Measurements from ENCODE around the gene TOR3A. TPM values are rescaled to one million over a fixed set of nuclear protein-coding genes. Genes with fewer than 3 reads are reported as not detected.

TOR3A gene
- total RNA-seq, 2 experiments from 2014 or later: 52.4 to 56.1 TPM

- no peak for DNase-seq
- H3K36me3 Mint-ChIP-seq: peaks cover 7% of the 10 kb centered on the region
- H3K9me3 Mint-ChIP-seq (ENCODE audit: low read depth): no peaks in the 10 kb centered on the region
- H3K4me1 Mint-ChIP-seq: peaks cover 8% of the 10 kb centered on the region
- H3K27me3 Mint-ChIP-seq: no peaks in the 10 kb centered on the region
- CTCF ChIA-PET: interaction anchor here (0.7 to 1.1 kb wide), 2 partner anchors 12 to 320 kb away, joined by 3 to 4 read pairs; no protein-coding TSS in a partner anchor
- H3K4me3 Mint-ChIP-seq: no peak overlapping the region
- no peak for ATAC-seq
- no peak overlapping the region for H3K27ac Mint-ChIP-seq
Measured at GRCh38 chr1:179048339-179049124, 33.3 kb upstream of the TOR3A start.

GRCh38 chr1:179052776-179053175 is 29.1 kb upstream of the TOR3A start:
- Mint-ChIP-seq H3K4me1 (peaks cover 6% of the 10 kb centered on the region), H3K36me3 (peaks cover 31% of the 10 kb centered on the region), H3K4me3 (no peak overlapping the region), H3K9me3 (ENCODE audit: low read depth) (no peaks in the 10 kb centered on the region), H3K27me3 (no peaks in the 10 kb centered on the region), H3K27ac (no peak overlapping the region)
- CTCF ChIA-PET: no interaction called here
- DNase-seq (no peak), ATAC-seq (no peak)

GRCh38 chr1:179053486-179053885 is 28.4 kb upstream of the TOR3A start:
- Mint-ChIP-seq H3K4me3 (no peak overlapping the region), H3K9me3 (ENCODE audit: low read depth) (no peaks in the 10 kb centered on the region), H3K27me3 (no peaks in the 10 kb centered on the region), H3K4me1 (no peaks in the 10 kb centered on the region), H3K27ac (no peak overlapping the region), H3K36me3 (peaks cover 29% of the 10 kb centered on the region)
- no peak for ATAC-seq
- CTCF ChIA-PET: no interaction called here
- no peak for DNase-seq

DNA sequence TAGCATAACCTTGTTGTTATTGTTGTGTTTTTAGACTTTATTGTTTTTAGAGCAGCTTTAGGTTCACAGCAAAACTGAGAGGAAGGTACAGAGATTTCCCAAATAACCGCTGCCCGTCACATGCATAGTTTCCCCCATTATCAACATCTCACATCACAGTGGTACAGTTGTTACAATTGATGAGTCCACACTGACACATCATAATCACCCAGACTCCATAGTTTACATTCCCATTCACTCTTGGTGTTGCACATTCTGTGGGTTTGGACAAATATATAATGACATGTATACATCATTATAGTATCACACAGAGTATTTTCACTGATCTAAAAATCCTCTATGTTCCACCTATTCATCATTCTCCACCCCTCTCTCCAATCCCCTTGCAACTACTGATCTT is 25.9 kb upstream of the TOR3A start:
- Mint-ChIP-seq H3K27ac (no peak overlapping the region), H3K9me3 (ENCODE audit: low read depth) (no peaks in the 10 kb centered on the region), H3K4me1 (no peaks in the 10 kb centered on the region), H3K27me3 (no peaks in the 10 kb centered on the region), H3K36me3 (peaks cover 30% of the 10 kb centered on the region), H3K4me3 (no peak overlapping the region)
- DNase-seq: no peak
- ATAC-seq: no peak
- CTCF ChIA-PET: no interaction called here

DNA sequence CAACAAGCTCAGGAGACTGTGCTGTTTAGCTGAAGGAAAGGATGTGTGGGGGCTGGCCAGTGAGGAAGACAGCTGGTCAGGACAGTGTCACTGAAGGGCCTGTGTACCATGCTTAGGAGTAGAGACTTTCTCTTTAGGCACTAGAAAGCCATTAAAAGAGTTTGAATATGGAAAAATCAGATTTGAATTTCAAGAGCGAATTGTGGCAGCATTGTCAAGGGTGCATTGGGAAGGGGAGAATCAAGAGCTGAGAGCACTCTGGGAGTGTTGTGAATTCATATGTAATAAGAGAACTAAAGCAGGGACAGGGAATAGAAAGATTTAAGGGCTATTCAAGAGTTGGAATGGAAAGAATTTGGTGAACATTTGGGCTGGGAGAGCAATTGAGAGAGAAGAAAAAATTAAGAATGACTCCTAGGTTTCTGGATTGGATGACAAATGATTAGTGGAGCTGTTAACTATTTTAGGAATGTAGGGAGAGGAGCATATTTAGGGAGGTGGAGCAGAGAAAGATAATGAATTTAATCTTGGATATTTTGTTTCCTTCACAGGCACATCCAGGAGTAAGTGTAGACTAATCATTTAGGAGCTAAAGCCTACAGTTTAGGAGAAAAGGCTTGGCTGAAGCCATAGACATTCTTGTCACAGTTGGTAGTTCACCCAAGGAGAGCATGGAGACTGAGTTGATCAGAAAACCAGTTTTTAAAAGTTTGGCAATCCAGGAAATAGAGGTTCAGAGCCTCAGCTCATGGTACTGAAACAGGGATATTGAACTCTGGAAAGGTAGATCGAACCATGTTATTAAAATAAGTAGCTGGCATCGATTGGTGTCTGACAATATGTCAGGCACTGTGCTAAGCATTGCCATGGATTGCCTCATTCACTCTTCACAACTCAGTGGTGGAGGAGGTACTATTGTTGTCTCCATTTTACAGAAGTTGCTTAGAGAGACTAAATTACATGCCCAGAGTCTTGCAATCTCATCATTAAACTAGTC is 23.1 kb upstream of the TOR3A start:
- Mint-ChIP-seq H3K36me3 (peaks cover 30% of the 10 kb centered on the region), H3K27ac (no peak overlapping the region), H3K4me3 (no peak overlapping the region), H3K4me1 (no peaks in the 10 kb centered on the region), H3K9me3 (ENCODE audit: low read depth) (no peaks in the 10 kb centered on the region), H3K27me3 (no peaks in the 10 kb centered on the region)
- DNase-seq: no peak
- CTCF ChIA-PET: interaction anchor here (0.7 to 1.1 kb wide), 2 partner anchors 20 to 56 kb away, joined by 3 to 4 read pairs; no protein-coding TSS in a partner anchor
- no peak for ATAC-seq

DNA sequence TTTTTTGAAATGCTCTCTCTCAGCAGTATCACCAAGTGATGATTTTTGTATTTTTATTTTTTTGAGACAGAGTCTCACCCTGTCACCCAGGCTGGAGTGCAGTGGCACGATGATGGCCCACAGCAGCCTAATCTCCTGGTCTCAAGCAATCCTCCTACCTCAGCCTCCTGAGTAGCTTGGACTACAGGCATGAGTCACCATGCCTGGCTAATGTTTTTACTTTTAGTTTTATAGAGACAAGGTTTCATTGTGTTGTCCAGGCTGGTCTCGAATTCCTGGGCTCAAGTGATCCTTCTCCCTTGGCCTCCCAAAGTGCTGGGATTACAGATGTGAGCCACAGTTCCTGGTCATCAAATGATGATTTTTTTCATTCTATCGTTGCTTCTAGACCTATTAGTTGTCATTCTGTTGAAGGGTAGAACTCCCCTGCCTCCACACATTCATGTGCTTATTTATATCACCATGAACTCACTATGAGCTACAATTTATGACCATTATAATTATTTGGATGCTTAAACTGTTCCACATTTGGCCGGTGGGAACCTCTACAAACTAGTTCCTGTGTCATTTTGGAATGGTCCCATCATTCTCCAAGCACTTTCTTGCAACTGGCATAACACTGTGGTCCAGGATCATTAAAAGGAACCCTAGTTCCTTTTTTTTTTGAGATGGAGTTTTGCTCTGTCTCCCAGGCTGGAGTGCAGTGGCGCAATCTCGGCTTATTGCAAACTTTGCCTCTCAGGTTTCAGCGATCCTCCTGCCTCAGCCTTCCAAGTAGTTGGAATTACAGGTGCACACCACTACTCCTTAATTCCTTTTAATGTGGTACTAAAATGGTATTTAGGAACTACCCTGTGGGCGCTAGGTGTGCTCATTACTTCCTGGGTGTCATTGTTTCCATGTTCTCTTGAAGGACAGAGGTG is 20.2 kb upstream of the TOR3A start:
- peaks cover 13% of the 10 kb centered on the region for H3K36me3 Mint-ChIP-seq

GRCh38 chr1:179066471-179066870 is 15.4 kb upstream of the TOR3A start:
- Mint-ChIP-seq H3K27me3 (no peaks in the 10 kb centered on the region), H3K36me3 (peaks cover 3% of the 10 kb centered on the region), H3K27ac (no peak overlapping the region), H3K9me3 (ENCODE audit: low read depth) (no peaks in the 10 kb centered on the region), H3K4me1 (no peaks in the 10 kb centered on the region), H3K4me3 (no peak overlapping the region)
- CTCF ChIA-PET: interaction anchor here (0.6 kb wide), 1 partner anchor 12 kb away, joined by 3 read pairs; no protein-coding TSS in a partner anchor
- ATAC-seq: no peak
- DNase-seq: no peak

More for the DNA sequence above, 20.2 kb upstream of the TOR3A start:
- H3K27me3 Mint-ChIP-seq: no peaks in the 10 kb centered on the region
- ATAC-seq (no peak), DNase-seq (no peak)
- no peak overlapping the region for H3K4me3 Mint-ChIP-seq
- no peaks in the 10 kb centered on the region for H3K4me1 Mint-ChIP-seq
- no peaks in the 10 kb centered on the region for H3K9me3 Mint-ChIP-seq (ENCODE audit: low read depth)
- CTCF ChIA-PET: no interaction called here
- H3K27ac Mint-ChIP-seq: no peak overlapping the region

- Mint-ChIP-seq H3K27me3 (no peaks in the 10 kb centered on the region), H3K36me3 (no peaks in the 10 kb centered on the region), H3K27ac (no peak overlapping the region), H3K4me3 (no peak overlapping the region), H3K4me1 (peaks cover 17% of the 10 kb centered on the region), H3K9me3 (ENCODE audit: low read depth) (no peaks in the 10 kb centered on the region)
- CTCF ChIA-PET: interaction anchor here (1.4 kb wide), 1 partner anchor 28 kb away, joined by 3 read pairs; no protein-coding TSS in a partner anchor
- DNase-seq: no peak
- ATAC-seq: no peak
Measured at GRCh38 chr1:179077396-179077795, 4.5 kb upstream of the TOR3A start.

DNA sequence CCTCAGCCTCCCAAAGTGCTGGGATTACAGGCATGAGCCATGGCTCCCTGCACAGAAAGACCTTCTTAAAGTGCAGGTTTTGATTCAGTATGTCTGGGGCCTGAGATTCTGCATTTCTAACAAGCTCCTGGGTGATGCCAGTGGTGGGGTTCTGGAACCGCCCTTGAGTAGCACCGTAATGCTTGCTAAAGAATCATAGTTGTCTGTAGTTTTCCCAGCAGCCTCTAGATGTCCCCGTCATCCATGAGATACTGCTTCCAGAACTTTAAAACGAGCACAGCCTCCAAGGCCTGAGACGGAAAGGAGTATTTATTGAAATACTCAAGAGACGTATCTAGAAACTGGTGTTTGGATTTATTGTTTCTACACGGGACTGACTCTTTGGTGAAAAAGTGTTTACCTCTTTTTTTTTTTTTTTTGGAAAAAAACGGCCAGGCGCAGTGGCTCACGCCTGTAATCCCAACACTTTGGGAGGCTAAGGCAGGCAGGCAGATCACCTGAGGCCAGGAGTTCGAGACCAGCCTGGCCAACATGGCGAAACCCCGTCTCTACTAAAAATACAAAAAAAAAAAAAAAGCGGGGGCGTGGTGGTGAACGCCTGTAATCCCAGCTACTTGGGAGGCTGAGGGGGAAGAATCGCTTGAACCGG is 2.6 kb upstream of the TOR3A start:
- H3K4me3 Mint-ChIP-seq: no peak overlapping the region
- CTCF ChIA-PET: interaction anchor here (0.7 to 6.1 kb wide), 16 partner anchors 10 to 1618 kb away, joined by 3 to 52 read pairs (median 4); partner anchors contain the start of genes AXDND1 and SOAT1
- peak; percentile 21 for ATAC-seq
- H3K27me3 Mint-ChIP-seq: no peaks in the 10 kb centered on the region
- H3K36me3 Mint-ChIP-seq: peaks cover 2% of the 10 kb centered on the region
- peak; percentile 69 for DNase-seq
- no peak overlapping the region for H3K27ac Mint-ChIP-seq
- no peaks in the 10 kb centered on the region for H3K9me3 Mint-ChIP-seq (ENCODE audit: low read depth)
- H3K4me1 Mint-ChIP-seq: peaks cover 26% of the 10 kb centered on the region

- no peak for DNase-seq
- Mint-ChIP-seq H3K4me3 (peak overlapping the region; percentile 99), H3K9me3 (ENCODE audit: low read depth) (no peaks in the 10 kb centered on the region), H3K27me3 (no peaks in the 10 kb centered on the region), H3K4me1 (peaks cover 34% of the 10 kb centered on the region), H3K27ac (peak overlapping the region; percentile 96), H3K36me3 (peaks cover 8% of the 10 kb centered on the region)
- peak; percentile 20 for ATAC-seq
- CTCF ChIA-PET: interaction anchor here (0.7 to 6.1 kb wide), 10 partner anchors 11 to 734 kb away, joined by 3 to 52 read pairs (median 3); partner anchors contain the start of genes AXDND1 and SOAT1
Measured at GRCh38 chr1:179080866-179081686, 794 bp upstream of the TOR3A start.

GRCh38 chr1:179082333-179082998 is 596 bp downstream of the TOR3A start:
- Mint-ChIP-seq H3K4me1 (peaks cover 34% of the 10 kb centered on the region), H3K9me3 (ENCODE audit: low read depth) (no peaks in the 10 kb centered on the region), H3K27me3 (no peaks in the 10 kb centered on the region), H3K27ac (peak overlapping the region; percentile 96), H3K4me3 (peak overlapping the region; percentile 99), H3K36me3 (peaks cover 14% of the 10 kb centered on the region)
- DNase-seq: peak; percentile 58
- CTCF ChIA-PET: interaction anchor here (0.7 to 6.1 kb wide), 5 partner anchors 209 to 732 kb away, joined by 3 to 52 read pairs (median 4); partner anchors contain the start of genes AXDND1 and SOAT1
- peak; percentile 41 for ATAC-seq
